ENCODE data around the gene STXBP5L.

The STXBP5L gene

GRCh38 chr3:121126033-121126706 is 218.2 kb downstream of the STXBP5L start:
- DNase-seq (ENCODE audit: low spot score) = no peak
- ChIA-PET POLR2A (ENCODE audit: low non-redundant PET) (no interaction called here), CTCF (interaction anchor here (0.6 kb wide), 1 partner anchor 173 kb away, joined by 3 read pairs; no protein-coding TSS in a partner anchor)
- H3K27ac ChIP-seq = no peak overlapping the region
- TF ChIP-seq CTCF (conservative IDR thresholded peaks at IDR 0.05; ENCODE audit: low read depth) = no peak

GRCh38 chr3:121126707-121127035 is 218.7 kb downstream of the STXBP5L start:
- ChIA-PET POLR2A (ENCODE audit: low non-redundant PET) (no interaction called here), CTCF (interaction anchor here (0.6 kb wide), 1 partner anchor 173 kb away, joined by 3 read pairs; no protein-coding TSS in a partner anchor)
- no peak for DNase-seq (ENCODE audit: low spot score)
- no peak overlapping the region for H3K27ac ChIP-seq
- no peak for TF ChIP-seq CTCF (conservative IDR thresholded peaks at IDR 0.05; ENCODE audit: low read depth)

- no peak overlapping the region for H3K27ac ChIP-seq
- ChIA-PET CTCF (no interaction called here), POLR2A (ENCODE audit: low non-redundant PET) (no interaction called here)
- TF ChIP-seq CTCF (conservative IDR thresholded peaks at IDR 0.05; ENCODE audit: low read depth) = 0 out of 2 replicates have a peak, but pooled peaks have one; percentile 19
- DNase-seq (ENCODE audit: low spot score) = peak; percentile 1
Observed at GRCh38 chr3:121152573-121152972, 244.6 kb downstream of the STXBP5L start.

GRCh38 chr3:121153851-121154250 is 245.8 kb downstream of the STXBP5L start:
- TF ChIP-seq CTCF (conservative IDR thresholded peaks at IDR 0.05; ENCODE audit: low read depth) = no peak
- DNase-seq (ENCODE audit: low spot score) = no peak
- no peak overlapping the region for H3K27ac ChIP-seq
- POLR2A ChIA-PET (ENCODE audit: low non-redundant PET) = no interaction called here
- CTCF ChIA-PET = interaction anchor here (0.7 kb wide), 1 partner anchor 439 kb away, joined by 4 read pairs; no protein-coding TSS in a partner anchor

GRCh38 chr3:121155028-121155427 is 247.0 kb downstream of the STXBP5L start:
- CTCF ChIA-PET = no interaction called here
- no peak overlapping the region for H3K27ac ChIP-seq
- TF ChIP-seq CTCF (conservative IDR thresholded peaks at IDR 0.05; ENCODE audit: low read depth) = no peak
- POLR2A ChIA-PET (ENCODE audit: low non-redundant PET) = no interaction called here
- DNase-seq (ENCODE audit: low spot score) = no peak

GRCh38 chr3:121165397-121165837 is 257.4 kb downstream of the STXBP5L start:
- POLR2A ChIA-PET (ENCODE audit: low non-redundant PET) = no interaction called here
- DNase-seq (ENCODE audit: low spot score) = no peak
- H3K27ac ChIP-seq = no peak overlapping the region
- CTCF ChIA-PET = no interaction called here
- TF ChIP-seq CTCF (conservative IDR thresholded peaks at IDR 0.05; ENCODE audit: low read depth) = no peak
